ENCODE measurements around the gene KLK2.

The KLK2 gene

DNA sequence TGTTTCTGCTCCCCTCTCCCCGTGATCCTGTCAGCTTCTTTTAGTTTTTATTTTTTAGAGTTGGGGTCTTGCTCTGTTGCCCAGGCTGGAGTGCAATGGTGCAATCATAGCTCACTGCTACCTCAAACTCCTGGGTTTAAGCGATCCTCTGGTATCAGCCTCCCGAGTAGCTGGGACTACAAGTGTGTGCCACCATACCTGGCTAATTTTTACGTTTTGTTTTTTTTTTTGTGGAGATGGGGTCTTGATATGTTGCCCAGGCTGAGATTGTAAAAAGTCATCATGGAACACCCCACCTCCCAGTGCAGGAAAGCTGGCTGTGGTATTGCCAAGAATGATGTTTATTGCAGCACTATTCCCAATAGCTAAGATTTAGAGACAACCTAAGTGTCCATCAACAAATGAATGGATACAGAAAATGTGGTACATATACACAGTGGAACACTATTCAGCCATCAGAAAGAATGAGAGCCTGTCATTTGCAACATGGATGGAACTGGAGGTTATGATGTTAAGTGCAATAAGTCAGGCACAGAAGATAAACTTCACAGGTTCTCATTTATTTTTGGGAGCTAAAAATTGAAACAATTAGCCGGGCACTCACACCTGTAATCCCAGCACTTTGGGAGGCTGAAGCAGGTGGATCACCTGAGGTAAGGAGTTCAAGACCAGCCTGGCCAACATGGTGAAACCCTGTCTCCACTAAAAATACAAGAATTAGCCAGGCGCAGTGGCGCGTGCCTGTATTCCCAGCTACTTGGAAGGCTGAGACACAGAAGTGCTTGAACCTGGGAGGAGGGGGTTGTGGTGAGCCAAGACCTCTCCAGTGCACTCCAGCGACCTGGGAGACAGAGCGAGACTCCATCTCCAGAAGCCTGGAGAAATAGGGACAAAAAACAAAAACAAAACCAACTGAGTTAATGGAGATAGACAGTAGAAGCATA is 33.3 kb upstream of the KLK2 start:
- peaks cover 5% of the 10 kb centered on the region for H3K36me3 Mint-ChIP-seq
- H3K9me3 Mint-ChIP-seq, result peaks cover 22% of the 10 kb centered on the region
- no peak overlapping the region for H3K4me3 Mint-ChIP-seq
- H3K4me1 Mint-ChIP-seq, result peaks cover 23% of the 10 kb centered on the region
- ATAC-seq, result no peak
- H3K27ac Mint-ChIP-seq, result no peak overlapping the region
- peaks cover 31% of the 10 kb centered on the region for H3K27me3 Mint-ChIP-seq

DNA sequence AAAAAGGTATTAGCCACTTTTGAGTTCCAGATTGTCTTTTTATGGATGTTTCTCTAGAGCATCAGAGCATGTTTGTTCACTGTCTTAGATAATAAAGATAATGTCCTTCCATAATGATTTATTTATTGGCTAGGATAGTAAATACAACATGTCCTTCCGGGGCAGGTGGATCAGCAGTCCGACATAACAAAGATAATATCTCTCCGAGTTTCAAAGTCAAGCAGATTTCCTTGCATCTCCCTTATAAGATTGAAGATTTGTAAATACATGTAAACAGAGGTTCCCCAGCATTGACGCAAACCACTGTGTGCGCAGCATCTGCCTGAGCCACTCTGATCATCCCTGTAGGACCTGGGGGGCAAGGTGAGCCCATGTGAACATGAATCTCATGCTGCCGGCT is 31.1 kb upstream of the KLK2 start:
- no peak overlapping the region for H3K27ac Mint-ChIP-seq
- ATAC-seq, result no peak
- H3K4me3 Mint-ChIP-seq, result no peak overlapping the region
- peaks cover 3% of the 10 kb centered on the region for H3K4me1 Mint-ChIP-seq
- peaks cover 26% of the 10 kb centered on the region for H3K27me3 Mint-ChIP-seq
- peaks cover 5% of the 10 kb centered on the region for H3K36me3 Mint-ChIP-seq
- peaks cover 28% of the 10 kb centered on the region for H3K9me3 Mint-ChIP-seq

GRCh38 chr19:50843205-50843604 is 30.0 kb upstream of the KLK2 start:
- peaks cover 22% of the 10 kb centered on the region for H3K27me3 Mint-ChIP-seq
- peaks cover 28% of the 10 kb centered on the region for H3K9me3 Mint-ChIP-seq
- no peak overlapping the region for H3K4me3 Mint-ChIP-seq
- H3K27ac Mint-ChIP-seq, result no peak overlapping the region
- peaks cover 5% of the 10 kb centered on the region for H3K36me3 Mint-ChIP-seq
- no peak for ATAC-seq
- H3K4me1 Mint-ChIP-seq, result no peaks in the 10 kb centered on the region

DNA sequence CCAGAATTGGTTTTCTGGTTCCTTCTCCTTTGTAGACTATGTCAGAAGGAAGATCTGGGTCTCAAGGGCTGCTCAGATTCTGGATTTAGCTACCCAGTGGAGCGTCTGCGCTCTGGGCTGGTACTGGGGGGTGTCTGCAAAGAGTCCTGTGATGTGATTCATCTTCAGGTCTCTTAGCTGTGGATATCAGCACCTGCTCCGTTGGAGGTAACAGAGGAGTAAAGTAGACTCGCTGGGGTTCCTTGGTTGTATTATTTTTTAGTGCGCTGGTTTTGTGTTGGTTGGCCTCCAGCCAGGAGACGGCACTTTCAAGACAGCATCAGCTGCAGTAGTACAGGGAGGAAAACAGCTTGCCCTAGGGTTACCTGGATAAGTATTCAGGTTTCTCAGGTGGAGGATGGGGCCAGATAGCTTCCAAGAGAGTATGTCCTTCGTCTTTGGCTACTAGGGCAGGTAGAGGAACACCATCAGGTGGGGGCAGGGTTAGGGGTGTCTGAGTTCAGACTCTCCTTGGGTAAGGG is 29.5 kb upstream of the KLK2 start:
- Mint-ChIP-seq H3K4me3 (no peak overlapping the region), H3K27me3 (peaks cover 22% of the 10 kb centered on the region), H3K4me1 (no peaks in the 10 kb centered on the region), H3K36me3 (peaks cover 5% of the 10 kb centered on the region), H3K27ac (no peak overlapping the region), H3K9me3 (peaks cover 28% of the 10 kb centered on the region)
- ATAC-seq, result no peak

GRCh38 chr19:50844296-50844935 is 28.8 kb upstream of the KLK2 start:
- H3K27ac Mint-ChIP-seq, result no peak overlapping the region
- peaks cover 5% of the 10 kb centered on the region for H3K36me3 Mint-ChIP-seq
- H3K9me3 Mint-ChIP-seq, result peaks cover 28% of the 10 kb centered on the region
- H3K27me3 Mint-ChIP-seq, result peaks cover 22% of the 10 kb centered on the region
- ATAC-seq, result no peak
- no peaks in the 10 kb centered on the region for H3K4me1 Mint-ChIP-seq
- no peak overlapping the region for H3K4me3 Mint-ChIP-seq

DNA sequence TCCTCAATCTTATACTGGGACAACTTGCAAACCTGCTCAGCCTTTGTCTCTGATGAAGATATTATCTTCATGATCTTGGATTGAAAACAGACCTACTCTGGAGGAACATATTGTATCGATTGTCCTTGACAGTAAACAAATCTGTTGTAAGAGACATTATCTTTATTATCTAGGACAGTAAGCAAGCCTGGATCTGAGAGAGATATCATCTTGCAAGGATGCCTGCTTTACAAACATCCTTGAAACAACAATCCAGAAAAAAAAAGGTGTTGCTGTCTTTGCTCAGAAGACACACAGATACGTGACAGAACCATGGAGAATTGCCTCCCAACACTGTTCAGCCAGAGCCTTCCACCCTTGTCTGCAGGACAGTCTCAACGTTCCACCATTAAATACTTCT is 22.5 kb upstream of the KLK2 start:
- Mint-ChIP-seq H3K9me3 (peaks cover 4% of the 10 kb centered on the region), H3K27me3 (peaks cover 21% of the 10 kb centered on the region), H3K4me3 (no peak overlapping the region), H3K27ac (no peak overlapping the region), H3K4me1 (no peaks in the 10 kb centered on the region), H3K36me3 (no peaks in the 10 kb centered on the region)
- no peak for ATAC-seq

GRCh38 chr19:50851620-50852019 is 21.6 kb upstream of the KLK2 start:
- H3K36me3 Mint-ChIP-seq, result no peaks in the 10 kb centered on the region
- H3K27ac Mint-ChIP-seq, result no peak overlapping the region
- no peaks in the 10 kb centered on the region for H3K4me1 Mint-ChIP-seq
- peaks cover 30% of the 10 kb centered on the region for H3K27me3 Mint-ChIP-seq
- no peak overlapping the region for H3K4me3 Mint-ChIP-seq
- no peak for ATAC-seq
- peaks cover 4% of the 10 kb centered on the region for H3K9me3 Mint-ChIP-seq

- ATAC-seq, result peak; percentile 12
- Mint-ChIP-seq H3K27me3 (peaks cover 55% of the 10 kb centered on the region), H3K4me1 (peaks cover 8% of the 10 kb centered on the region), H3K4me3 (no peak within 1 kb of the TSS), H3K27ac (no peak within 1 kb of the TSS), H3K36me3 (no peaks in the 10 kb centered on the region), H3K9me3 (peaks cover 4% of the 10 kb centered on the region)
These were observed 18.4 kb upstream of the KLK2 start, which contains the start of gene KLK3 for GRCh38 chr19:50854636-50855410. Gene KLK3, plus strand, starts transcription at chr19:50854915. Its CDS starts 41 bp downstream, at chr19:50854956.

DNA sequence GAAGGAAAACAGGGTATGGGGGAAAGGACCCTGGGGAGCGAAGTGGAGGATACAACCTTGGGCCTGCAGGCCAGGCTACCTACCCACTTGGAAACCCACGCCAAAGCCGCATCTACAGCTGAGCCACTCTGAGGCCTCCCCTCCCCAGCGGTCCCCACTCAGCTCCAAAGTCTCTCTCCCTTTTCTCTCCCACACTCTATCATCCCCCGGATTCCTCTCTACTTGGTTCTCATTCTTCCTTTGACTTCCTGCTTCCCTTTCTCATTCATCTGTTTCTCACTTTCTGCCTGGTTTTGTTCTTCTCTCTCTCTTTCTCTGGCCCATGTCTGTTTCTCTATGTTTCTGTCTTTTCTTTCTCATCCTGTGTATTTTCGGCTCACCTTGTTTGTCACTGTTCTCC is 15.9 kb upstream of the KLK2 start:
- Mint-ChIP-seq H3K4me3 (no peak overlapping the region), H3K9me3 (peaks cover 9% of the 10 kb centered on the region), H3K36me3 (no peaks in the 10 kb centered on the region), H3K4me1 (peaks cover 8% of the 10 kb centered on the region), H3K27me3 (peaks cover 55% of the 10 kb centered on the region), H3K27ac (no peak overlapping the region)
- ATAC-seq, result no peak

- no peaks in the 10 kb centered on the region for H3K36me3 Mint-ChIP-seq
- no peak for ATAC-seq
- H3K9me3 Mint-ChIP-seq, result peaks cover 9% of the 10 kb centered on the region
- peaks cover 8% of the 10 kb centered on the region for H3K4me1 Mint-ChIP-seq
- H3K27me3 Mint-ChIP-seq, result peaks cover 50% of the 10 kb centered on the region
- no peak overlapping the region for H3K4me3 Mint-ChIP-seq
- H3K27ac Mint-ChIP-seq, result no peak overlapping the region
These were observed 14.4 kb upstream of the KLK2 start for GRCh38 chr19:50858886-50859285.

GRCh38 chr19:50859849-50860248 is 13.4 kb upstream of the KLK2 start:
- no peak overlapping the region for H3K4me3 Mint-ChIP-seq
- ATAC-seq, result no peak
- H3K36me3 Mint-ChIP-seq, result no peaks in the 10 kb centered on the region
- H3K27ac Mint-ChIP-seq, result no peak overlapping the region
- H3K4me1 Mint-ChIP-seq, result peaks cover 8% of the 10 kb centered on the region
- peaks cover 51% of the 10 kb centered on the region for H3K27me3 Mint-ChIP-seq
- peaks cover 9% of the 10 kb centered on the region for H3K9me3 Mint-ChIP-seq

GRCh38 chr19:50861010-50861409 is 12.2 kb upstream of the KLK2 start:
- H3K36me3 Mint-ChIP-seq, result no peaks in the 10 kb centered on the region
- H3K9me3 Mint-ChIP-seq, result peaks cover 9% of the 10 kb centered on the region
- no peak overlapping the region for H3K27ac Mint-ChIP-seq
- H3K4me1 Mint-ChIP-seq, result peaks cover 8% of the 10 kb centered on the region
- peaks cover 48% of the 10 kb centered on the region for H3K27me3 Mint-ChIP-seq
- no peak for ATAC-seq
- no peak overlapping the region for H3K4me3 Mint-ChIP-seq

GRCh38 chr19:50861496-50862286 is 11.5 kb upstream of the KLK2 start:
- ATAC-seq, result no peak
- H3K36me3 Mint-ChIP-seq, result no peaks in the 10 kb centered on the region
- H3K4me3 Mint-ChIP-seq, result no peak overlapping the region
- H3K9me3 Mint-ChIP-seq, result peaks cover 9% of the 10 kb centered on the region
- no peak overlapping the region for H3K27ac Mint-ChIP-seq
- H3K27me3 Mint-ChIP-seq, result peaks cover 41% of the 10 kb centered on the region
- peaks cover 8% of the 10 kb centered on the region for H3K4me1 Mint-ChIP-seq

- Mint-ChIP-seq H3K27ac (no peak overlapping the region), H3K27me3 (peaks cover 29% of the 10 kb centered on the region), H3K9me3 (peaks cover 7% of the 10 kb centered on the region), H3K36me3 (no peaks in the 10 kb centered on the region), H3K4me1 (no peaks in the 10 kb centered on the region), H3K4me3 (no peak overlapping the region)
- no peak for ATAC-seq
These were observed 3.8 kb upstream of the KLK2 start for GRCh38 chr19:50869479-50869878.
